Epithelial cell of umbilical artery (primary cell): ENCODE results near the gene PRPF40A. TPM values are rescaled to one million over a fixed set of nuclear protein-coding genes. Genes with fewer than 3 reads are reported as not detected.

Experiments used
- total RNA-seq: library from RNA; depleted of rRNA; stranded (reverse); fragments of >200 nt; gene quantifications from 2 replicates; pipeline ENCODE4 v1.2.3, GENCODE V29; 2014

PRPF40A gene
- total RNA-seq: 141 and 151 TPM in 2 replicates

DNA sequence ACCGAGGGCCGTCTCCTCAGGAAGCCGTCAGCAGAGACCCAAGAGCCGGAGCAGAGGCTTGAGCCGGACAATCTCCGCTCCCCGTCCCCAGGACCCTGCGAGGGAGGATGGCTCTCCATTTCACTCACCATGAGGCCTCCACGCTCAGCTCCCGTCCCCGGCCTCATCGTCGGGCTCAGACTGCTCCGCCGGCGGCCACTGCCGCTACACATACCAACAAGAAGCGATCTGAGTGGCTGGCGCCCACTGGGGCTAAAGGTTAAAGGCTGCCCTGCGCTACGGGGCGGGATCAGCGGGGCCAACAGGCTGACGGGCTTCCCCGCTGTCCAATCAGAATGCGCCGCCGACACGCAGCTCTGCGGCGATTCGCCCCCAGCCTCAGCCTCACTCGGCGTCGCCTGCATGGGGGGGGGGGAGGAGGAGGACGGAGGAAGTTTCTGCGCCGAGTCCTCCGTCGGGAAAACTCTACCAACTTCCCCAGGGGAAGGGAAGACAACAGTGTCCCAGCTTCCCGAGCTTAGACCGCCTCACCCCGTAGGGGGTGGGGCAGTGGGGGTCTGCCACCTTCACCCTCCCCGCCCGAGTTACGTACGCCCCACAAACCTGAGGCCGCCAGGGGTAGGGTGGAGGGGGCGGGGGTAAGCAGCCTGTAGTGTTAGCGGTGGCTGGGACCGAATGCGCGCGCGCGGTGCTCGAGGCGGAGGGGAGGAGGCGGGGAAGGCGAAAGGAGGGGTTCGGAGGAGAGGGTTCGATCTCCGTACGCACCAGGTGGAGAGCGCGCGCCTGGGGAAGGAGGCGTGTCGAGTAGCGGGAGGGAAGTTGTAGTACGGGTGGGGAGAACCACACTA, at the start of gene PRPF40A:
Gene PRPF40A, minus strand, starts transcription at position 234 of the 848 bp plus-strand sequence. Its CDS starts 22 bp downstream, at position 212.

DNA sequence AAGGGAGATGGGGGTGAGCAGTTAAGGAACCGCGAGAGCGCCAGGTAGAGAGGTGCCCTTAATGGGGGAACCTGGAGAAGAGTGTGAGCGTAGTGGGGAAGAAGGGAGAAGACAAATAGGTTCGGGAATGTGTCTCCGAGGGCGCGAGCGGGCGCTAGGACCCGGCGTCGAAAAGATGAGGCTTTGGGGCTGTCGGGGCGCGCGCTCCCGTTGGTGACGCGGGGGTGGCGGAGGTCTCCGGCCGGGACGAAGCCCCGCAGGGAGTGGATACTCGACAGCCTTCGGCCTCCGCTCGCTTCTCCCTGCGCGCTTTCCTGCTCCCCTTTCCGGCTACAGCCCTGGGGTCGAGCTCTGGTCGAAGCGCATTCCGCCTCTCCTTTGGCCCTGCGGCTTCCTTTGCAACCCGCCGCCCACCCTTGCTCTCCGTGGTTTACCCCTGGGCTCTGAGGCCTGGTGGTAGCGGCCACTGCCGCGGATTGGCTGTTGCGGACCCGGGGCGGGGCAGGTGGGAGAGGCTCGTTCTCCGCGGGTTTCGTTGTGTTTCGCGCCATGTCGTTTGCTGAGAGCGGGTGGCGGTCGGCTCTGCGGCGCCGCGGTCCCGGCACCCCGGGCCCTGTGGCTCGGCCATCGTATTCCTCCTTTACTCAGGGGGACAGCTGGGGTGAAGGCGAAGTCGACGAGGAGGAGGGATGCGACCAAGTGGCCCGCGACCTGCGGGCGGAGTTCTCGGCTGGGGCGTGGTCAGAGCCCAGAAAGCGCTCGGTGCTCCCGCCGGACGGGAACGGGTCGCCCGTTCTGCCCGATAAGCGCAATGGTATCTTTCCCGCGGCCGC, 1.0 kb upstream of the PRPF40A start, which contains the start of gene ARL6IP6:
Gene ARL6IP6, plus strand, starts transcription at position 545 of the 833 bp plus-strand sequence. Its CDS starts 5 bp downstream, at position 550.

Other genes starting within 250 kb of the PRPF40A start
- 39.8 and 45.8 TPM in 2 replicates for gene ARL6IP6, start 1.2 kb upstream of the PRPF40A start, total RNA-seq